Muscle of leg (tissue), 11 donors: ENCODE data around the gene MAST4. TPM values are rescaled to one million over a fixed set of nuclear protein-coding genes. Genes with fewer than 3 reads are reported as not detected.

Experiments
- DNase-seq: peaks from one replicate; pipeline ENCODE4 v3.0.0; 2013
- H3K27ac ChIP-seq: one replicate; pipeline ENCODE4 v1.5.1; 2013; ENCODE audit warnings: mild to moderate bottlenecking, low read length, control low read depth
- H3K27me3 ChIP-seq: one replicate; pipeline ENCODE4 v1.6.1; 2013; ENCODE audit warnings: low read length; ENCODE audit not compliant: control insufficient read depth, insufficient read depth
- H3K36me3 ChIP-seq: one replicate; pipeline ENCODE4 v1.6.1; 2013; ENCODE audit warnings: low read length; ENCODE audit not compliant: control insufficient read depth, insufficient read depth
- H3K4me1 ChIP-seq: one replicate; pipeline ENCODE4 v1.6.1; 2013; ENCODE audit warnings: low read length; ENCODE audit not compliant: control insufficient read depth, insufficient read depth
- H3K4me3 ChIP-seq: one replicate; pipeline ENCODE4 v1.5.1; 2013; ENCODE audit warnings: low read length, control low read depth
- H3K9me3 ChIP-seq: replicated peaks from 2 replicates; pipeline ENCODE4 v1.6.1; 2013; ENCODE audit warnings: low read depth, low read length; ENCODE audit not compliant: control insufficient read depth
- WGBS: methylation state at CpG from one replicate; pipeline ENCODE4 v1.1.5; 2013; ENCODE audit warnings: missing lambda C conversion rate; ENCODE audit not compliant: insufficient coverage; 5-methylcytosine and 5-hydroxymethylcytosine counted together
- polyA plus RNA-seq, 8 donors: library from polyadenylated mRNA; unstranded; fragments of 120-200 nt; gene quantifications; one replicate each; pipeline versions ENCODE4 v1.2.1 to v1.2.3, GENCODE V29; 2013; ENCODE audit warnings: inconsistent platforms in 1 of 8, low replicate concordance in 1 of 8; ENCODE audit not compliant: insufficient read length in 8 of 8, insufficient read depth in 1 of 8
- total RNA-seq: library from RNA; stranded (reverse); fragments of 120-200 nt; gene quantifications from one replicate; pipeline ENCODE4 v1.2.4, GENCODE V29; 2013

Gene MAST4
- total and polyA plus RNA-seq, 9 donors = 7.3 to 15.4 (median 10.9) TPM

- H3K4me1 ChIP-seq = no peaks in the 10 kb centered on the region
- no peaks in the 10 kb centered on the region for H3K36me3 ChIP-seq
- H3K9me3 ChIP-seq = no peaks in the 10 kb centered on the region
- WGBS = 97% methylated on average over 6 of the region's 6 CpGs
- no peaks in the 10 kb centered on the region for H3K27me3 ChIP-seq
- no peak overlapping the region for H3K4me3 ChIP-seq
- no peak overlapping the region for H3K27ac ChIP-seq
- no peak for DNase-seq
These were observed 280.1 kb downstream of the MAST4 start for GRCh38 chr5:66876266-66876807.

- Histone ChIP-seq H3K4me3 (no peak overlapping the region), H3K27me3 (no peaks in the 10 kb centered on the region), H3K36me3 (no peaks in the 10 kb centered on the region), H3K4me1 (no peaks in the 10 kb centered on the region), H3K27ac (no peak overlapping the region), H3K9me3 (no peaks in the 10 kb centered on the region)
- WGBS = no CpG with 5 or more reads among the region's 3 CpGs
- DNase-seq = no peak
These were observed 281.6 kb downstream of the MAST4 start for GRCh38 chr5:66877843-66878242.

GRCh38 chr5:66880401-66880800 lies 284.2 kb downstream of the MAST4 start:
- no peaks in the 10 kb centered on the region for H3K27me3 ChIP-seq
- H3K36me3 ChIP-seq = no peaks in the 10 kb centered on the region
- no CpG with 5 or more reads among the region's 3 CpGs for WGBS
- DNase-seq = no peak
- H3K27ac ChIP-seq = no peak overlapping the region
- no peak overlapping the region for H3K4me3 ChIP-seq
- H3K9me3 ChIP-seq = no peaks in the 10 kb centered on the region
- H3K4me1 ChIP-seq = no peaks in the 10 kb centered on the region

- Histone ChIP-seq H3K27me3 (no peaks in the 10 kb centered on the region), H3K4me1 (no peaks in the 10 kb centered on the region), H3K9me3 (no peaks in the 10 kb centered on the region), H3K36me3 (no peaks in the 10 kb centered on the region), H3K4me3 (no peak overlapping the region), H3K27ac (no peak overlapping the region)
- no CpG with 5 or more reads among the region's 2 CpGs for WGBS
- DNase-seq = peak; percentile 55
These were observed 285.4 kb downstream of the MAST4 start for GRCh38 chr5:66881480-66882161.

GRCh38 chr5:66882606-66883227 lies 286.5 kb downstream of the MAST4 start:
- H3K27me3 ChIP-seq = no peaks in the 10 kb centered on the region
- H3K4me1 ChIP-seq = no peaks in the 10 kb centered on the region
- peak; percentile 32 for DNase-seq
- H3K9me3 ChIP-seq = no peaks in the 10 kb centered on the region
- H3K4me3 ChIP-seq = no peak overlapping the region
- no peaks in the 10 kb centered on the region for H3K36me3 ChIP-seq
- WGBS = no CpG with 5 or more reads among the region's 3 CpGs
- H3K27ac ChIP-seq = no peak overlapping the region

- no peak for DNase-seq
- no CpG with 5 or more reads among the region's 10 CpGs for WGBS
- Histone ChIP-seq H3K4me1 (no peaks in the 10 kb centered on the region), H3K27me3 (no peaks in the 10 kb centered on the region), H3K27ac (no peak overlapping the region), H3K36me3 (no peaks in the 10 kb centered on the region), H3K9me3 (no peaks in the 10 kb centered on the region), H3K4me3 (no peak overlapping the region)
These were observed 288.5 kb downstream of the MAST4 start for GRCh38 chr5:66884564-66885243.

- WGBS = no CpG with 5 or more reads among the region's 1 CpG
- no peak for DNase-seq
- no peak overlapping the region for H3K27ac ChIP-seq
- H3K4me3 ChIP-seq = no peak overlapping the region
- H3K4me1 ChIP-seq = peaks cover 3% of the 10 kb centered on the region
- no peaks in the 10 kb centered on the region for H3K27me3 ChIP-seq
- no peaks in the 10 kb centered on the region for H3K9me3 ChIP-seq
- H3K36me3 ChIP-seq = no peaks in the 10 kb centered on the region
These were observed 290.7 kb downstream of the MAST4 start for GRCh38 chr5:66886941-66887340.

- no CpG with 5 or more reads among the region's 2 CpGs for WGBS
These were observed 292.4 kb downstream of the MAST4 start for GRCh38 chr5:66888613-66889012.

GRCh38 chr5:66889056-66889455 lies 292.9 kb downstream of the MAST4 start:
- WGBS = no CpG with 5 or more reads among the region's 4 CpGs
- H3K9me3 ChIP-seq = no peaks in the 10 kb centered on the region
- H3K4me3 ChIP-seq = no peak overlapping the region
- H3K27me3 ChIP-seq = no peaks in the 10 kb centered on the region
- no peak for DNase-seq
- no peaks in the 10 kb centered on the region for H3K36me3 ChIP-seq
- H3K4me1 ChIP-seq = peaks cover 3% of the 10 kb centered on the region
- no peak overlapping the region for H3K27ac ChIP-seq

More at GRCh38 chr5:66888613-66889012, 292.4 kb downstream of the MAST4 start:
- Histone ChIP-seq H3K27ac (no peak overlapping the region), H3K4me3 (no peak overlapping the region), H3K36me3 (no peaks in the 10 kb centered on the region), H3K27me3 (no peaks in the 10 kb centered on the region), H3K9me3 (no peaks in the 10 kb centered on the region), H3K4me1 (peaks cover 3% of the 10 kb centered on the region)
- no peak for DNase-seq

- no peak for DNase-seq
- no peaks in the 10 kb centered on the region for H3K36me3 ChIP-seq
- H3K4me3 ChIP-seq = no peak overlapping the region
- H3K9me3 ChIP-seq = no peaks in the 10 kb centered on the region
- H3K27ac ChIP-seq = no peak overlapping the region
- H3K27me3 ChIP-seq = no peaks in the 10 kb centered on the region
- peaks cover 3% of the 10 kb centered on the region for H3K4me1 ChIP-seq
- no CpG with 5 or more reads among the region's 4 CpGs for WGBS
These were observed 293.3 kb downstream of the MAST4 start for GRCh38 chr5:66889524-66889923.
